HepG2 (cell line): ENCODE data around the gene ADCY9. TPM values are rescaled to one million over a fixed set of nuclear protein-coding genes. Genes with fewer than 3 reads are reported as not detected.

Experiments
- ATAC-seq: fragments of 200-7000 bp; cut with Tn5 transposase; 3 replicates; pipeline ENCODE4 v1.9.1; 2020; ENCODE audit warnings: mild to moderate bottlenecking, moderate library complexity
- BruUV-seq: library from RNA; stranded (reverse); fragments of 400-500 nt; replicated peaks from 2 replicates; lab custom pipeline; 2021; lab: Mats Ljungman, UMichigan
- CTCF ChIA-PET: fragments of 300-600 bp; formaldehyde crosslinking; extraction: SDS; loops from one replicate; lab custom pipeline; 2021; ENCODE audit warnings: low total read pairs, inconsistent platforms, low intra/inter-chr PET ratio; lab: Yijun Ruan, JAX
- POLR2A ChIA-PET: fragments of 350-600 bp; sonication (Branson Sonifier 250); formaldehyde crosslinking; loops from one replicate; lab custom pipeline; 2020; ENCODE audit warnings: antibody characterized with exemption, inconsistent platforms; lab: Yijun Ruan, JAX
- DNase-seq: peaks from one replicate; pipeline ENCODE4 v3.0.0-alpha.2; 2015; ENCODE audit warnings: low spot score
- FAIRE-seq: peaks from 3 replicates; lab custom pipeline; 2011; peaks lifted over from hg19 to GRCh38; lab: Jason Lieb, UNC
- H2AFZ ChIP-seq: one replicate; pipeline ENCODE4 v1.6.1; 2011; ENCODE audit warnings: low read length, inconsistent platforms
- H3K27ac ChIP-seq: fragments of 300-600 bp; 3 replicates; pipeline ENCODE4 v1.8.0; 2011; ENCODE audit warnings: mixed run types, mild to moderate bottlenecking, mixed read lengths, low read length, inconsistent platforms; ENCODE audit not compliant: insufficient read depth; ENCODE audit errors: extremely low read length
- H3K27me3 ChIP-seq, 2 experiments: fragments of 200-600 bp in 1 of 2; 2 replicates in 1 of 2; 3 replicates in 1 of 2; pipeline versions ENCODE4 v1.6.0 to v1.8.0; 2011; ENCODE audit warnings: low read length in 2 of 2, mild to moderate bottlenecking in 2 of 2, moderate library complexity in 2 of 2, inconsistent platforms in 1 of 2; ENCODE audit not compliant: insufficient read depth in 2 of 2, control insufficient read depth in 1 of 2
- H3K36me3 ChIP-seq, 2 experiments: fragments of 200-600 bp in 1 of 2; replicated peaks in 1 of 2; 2 replicates in 1 of 2; 3 replicates in 1 of 2; pipeline versions ENCODE4 v1.5.1 to v1.8.0; 2011; ENCODE audit warnings: low read length in 2 of 2, inconsistent platforms in 1 of 2; ENCODE audit not compliant: insufficient read depth in 2 of 2, control insufficient read depth in 1 of 2
- H3K4me1 ChIP-seq: 2 replicates; pipeline ENCODE4 v1.5.1; 2012; ENCODE audit warnings: low read length, inconsistent platforms; ENCODE audit not compliant: insufficient read depth
- H3K4me2 ChIP-seq: 2 replicates; pipeline ENCODE4 v1.6.0; 2011; ENCODE audit warnings: low read depth, low read length, inconsistent platforms
- H3K4me3 ChIP-seq, 3 experiments: fragments of 200-600 bp in 1 of 3; sonication (generic), shearing (Covaris generic) in 1 of 3; replicated peaks in 1 of 3; 2 replicates each; pipeline ENCODE4 v1.5.1; 2011 to 2016; ENCODE audit warnings: low read length in 3 of 3, inconsistent platforms in 2 of 3, low read depth in 2 of 3, mild to moderate bottlenecking in 2 of 3, control low read depth in 1 of 3, mixed read lengths in 1 of 3; ENCODE audit not compliant: insufficient read depth in 1 of 3
- H3K79me2 ChIP-seq: one replicate; pipeline ENCODE4 v1.6.1; 2011; ENCODE audit warnings: low read length, inconsistent platforms; ENCODE audit not compliant: insufficient read depth
- H3K9ac ChIP-seq: 2 replicates; pipeline ENCODE4 v1.6.0; 2011; ENCODE audit warnings: mild to moderate bottlenecking, low read depth, low read length, inconsistent platforms; ENCODE audit not compliant: insufficient read depth
- H3K9me3 ChIP-seq: 2 replicates; pipeline ENCODE4 v1.5.1; 2012; ENCODE audit warnings: mild to moderate bottlenecking, low read length
- H4K20me1 ChIP-seq: 2 replicates; pipeline ENCODE4 v1.6.0; 2011; ENCODE audit warnings: inconsistent platforms, mild to moderate bottlenecking, low read length, moderate library complexity; ENCODE audit not compliant: insufficient read depth
- HHEX ChIP-seq: IDR thresholded peaks from 2 replicates; pipeline ENCODE4 v1.6.1; 2016; ENCODE audit warnings: control low read depth
- HOXA7 ChIP-seq: sonication (generic); formaldehyde crosslinking; IDR thresholded peaks from 2 replicates; pipeline ENCODE4 v1.8.1; 2022; ENCODE audit warnings: mild to moderate bottlenecking, missing genetic modification reagents, moderate library complexity
- KAT8 ChIP-seq: IDR thresholded peaks from 2 replicates; pipeline ENCODE4 v1.6.1; 2016; ENCODE audit warnings: missing genetic modification reagents, missing compliant biosample characterization
- LCORL ChIP-seq, 2 experiments: fragments of 450-650 bp in 1 of 2; sonication (generic) in 1 of 2; formaldehyde crosslinking in 1 of 2; IDR thresholded peaks; 2 replicates each; pipeline versions ENCODE4 v1.5.0 to v1.6.1; 2017 to 2020; ENCODE audit warnings: antibody characterized with exemption in 1 of 2, missing genetic modification reagents in 1 of 2
- PCBP2 ChIP-seq: fragments of 200-400 bp; formaldehyde crosslinking; optimal IDR thresholded peaks from 2 replicates; pipeline ENCODE3; 2018; ENCODE audit warnings: low read length, low read depth; ENCODE audit not compliant: poor library complexity, severe bottlenecking
- ZNF121 ChIP-seq: sonication (generic); formaldehyde crosslinking; IDR thresholded peaks from 2 replicates; pipeline ENCODE4 v1.5.0; 2020; ENCODE audit warnings: mild to moderate bottlenecking, missing genetic modification reagents
- whole genome bisulfite sequencing: methylation state at CpG from one replicate; pipeline ENCODE4 v1.1.6; 2017; ENCODE audit warnings: low lambda C conversion rate; 5-methylcytosine and 5-hydroxymethylcytosine counted together
- in situ Hi-C: cut with HindIII; loops from 2 replicates; pipeline ENCODE4 v1.10.0; 2017; ENCODE audit warnings: low pct_unique_long_range_greater_than_20kb; ENCODE audit not compliant: extremely low pct_ligation_motif_present
- intact Hi-C: fragments of 100-400 bp; cut with micrococcal nuclease; formaldehyde crosslinking; loops from one replicate; pipeline ENCODE4 v1.10.0; 2022; ENCODE audit not compliant: unreplicated experiment
- polyA plus RNA-seq, 8 experiments: library from polyadenylated mRNA; depleted of rRNA in 3 of 8; stranded (reverse) in 7 of 8; unstranded in 1 of 8; fragments of >200 nt; fragmentation: Illumina TruSeq in 4 of 8; extraction: Trizol in 4 of 8; gene quantifications; 2 replicates each; pipeline versions ENCODE4 v1.2.1 to v1.2.3, GENCODE V29; 2011 to 2016; ENCODE audit warnings: low read depth in 4 of 8, missing spikeins in 1 of 8, mixed read lengths in 1 of 8; ENCODE audit not compliant: insufficient read depth in 1 of 8
- total RNA-seq, 5 experiments: library from RNA; depleted of rRNA; stranded (reverse); fragments of >200 nt; fragmentation: Illumina TruSeq; extraction: Trizol; gene quantifications; 2 replicates each; pipeline ENCODE4 v1.2.3, GENCODE V29; 2016; ENCODE audit warnings: low read depth in 1 of 5

The ADCY9 gene
- total and polyA plus RNA-seq, 2 of the 13 experiments (the other 11 are each of a cell fraction or from before 2014, with no cell fraction given): 11.2 to 13.9 TPM

DNA sequence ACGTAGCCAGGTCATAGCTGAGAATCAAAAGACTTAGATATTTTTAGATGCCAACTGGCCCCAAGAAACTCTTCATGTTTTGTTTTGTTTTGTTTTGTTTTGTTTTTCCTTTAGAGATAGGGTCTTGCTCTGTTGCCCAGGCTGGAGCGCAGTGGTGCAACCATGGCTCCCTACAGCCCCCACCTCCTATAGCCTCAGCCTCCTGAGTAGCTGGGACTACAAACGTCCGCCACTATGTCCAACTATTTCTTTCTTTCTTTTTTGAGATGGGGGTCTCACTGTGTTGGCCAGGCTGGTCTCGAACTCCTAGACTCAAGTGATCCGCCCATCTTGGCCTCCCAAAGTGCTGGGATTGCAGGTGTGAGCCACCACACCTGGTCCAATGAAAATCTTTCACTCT, 107.1 kb downstream of the ADCY9 start:
- Histone ChIP-seq H3K4me1 (peaks cover 37% of the 10 kb centered on the region), H3K4me3 (no peak overlapping the region), H3K27me3 (no peaks in the 10 kb centered on the region), H3K79me2 (peaks cover 6% of the 10 kb centered on the region), H3K36me3 (peaks cover 9 to 17% of the 10 kb centered on the region in 2 experiments), H3K4me2 (no peak overlapping the region), H2AFZ (no peak overlapping the region), H3K9me3 (no peaks in the 10 kb centered on the region), H3K9ac (no peak overlapping the region), H4K20me1 (no peaks in the 10 kb centered on the region), H3K27ac (no peak overlapping the region)
- no TSS peak for BruUV-seq
- no peak for FAIRE-seq
- ATAC-seq: no peak
- intact Hi-C loops: no loop called here
- ChIA-PET POLR2A (no interaction called here), CTCF (no interaction called here)
- in situ Hi-C loops: no loop called here
- WGBS: 96% methylated on average over 6 of the region's 6 CpGs
- no peak for DNase-seq
- TF ChIP-seq HOXA7 (CRISPR knock-in tag) (no peak), LCORL (IDR thresholded peaks at IDR 0.05) (no peak), LCORL (CRISPR knock-in tag; IDR thresholded peaks at IDR 0.05) (no peak), ZNF121 (0 out of 2 replicates have a peak, but pooled peaks have one; percentile 28), PCBP2 (no peak)

DNA sequence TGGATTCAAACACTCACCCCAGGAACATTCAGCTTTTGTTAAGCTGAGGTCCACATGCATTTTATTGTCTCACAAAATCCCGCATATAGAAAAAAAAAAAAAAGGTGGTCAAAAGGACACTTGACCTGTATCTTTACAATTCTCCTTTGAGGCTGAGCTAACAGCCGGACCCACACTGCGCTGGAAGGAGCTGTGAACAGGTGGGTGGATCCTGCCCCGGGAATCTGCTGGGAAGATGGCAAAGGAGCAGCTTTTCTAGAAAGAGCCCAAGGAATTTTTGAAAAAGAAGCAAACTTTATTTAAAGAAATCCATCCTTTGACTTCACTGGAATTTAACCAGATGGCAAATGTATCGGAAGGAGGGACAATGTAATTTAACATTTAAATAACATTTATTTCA, 108.1 kb downstream of the ADCY9 start:
- H3K27me3 ChIP-seq: no peaks in the 10 kb centered on the region
- H2AFZ ChIP-seq: no peak overlapping the region
- H3K9ac ChIP-seq: no peak overlapping the region
- ChIA-PET POLR2A (no interaction called here), CTCF (no interaction called here)
- intact Hi-C loops: no loop called here
- in situ Hi-C loops: no loop called here
- no peaks in the 10 kb centered on the region for H4K20me1 ChIP-seq
- peaks cover 4% of the 10 kb centered on the region for H3K79me2 ChIP-seq
- TF ChIP-seq HHEX (CRISPR knock-in tag) (no peak), KAT8 (CRISPR knock-in tag) (no peak)
- 98% methylated on average over 5 of the region's 5 CpGs for WGBS
- ATAC-seq (no peak), DNase-seq (no peak), FAIRE-seq (no peak)
- peaks cover 27% of the 10 kb centered on the region for H3K4me1 ChIP-seq
- BruUV-seq: no TSS peak
- no peak overlapping the region for H3K4me2 ChIP-seq
- no peaks in the 10 kb centered on the region for H3K9me3 ChIP-seq
- H3K36me3 ChIP-seq: peaks cover 12 to 19% of the 10 kb centered on the region in 2 experiments
- H3K27ac ChIP-seq: no peak overlapping the region
- no peak overlapping the region for H3K4me3 ChIP-seq
